AG04450 (cell line): ENCODE results near the gene FRS3. TPM values are rescaled to one million over a fixed set of nuclear protein-coding genes. Genes with fewer than 3 reads are reported as not detected.

Source experiments
- CTCF ChIA-PET: fragments of 300-600, 350-600 bp; formaldehyde crosslinking; extraction: SDS; loops from one replicate; lab custom pipeline; 2022; ENCODE audit warnings: antibody characterized with exemption, inconsistent platforms; lab: Charles Lee
- POLR2A ChIA-PET: fragments of 350-600 bp; formaldehyde crosslinking; extraction: SDS; loops from one replicate; lab custom pipeline; 2021; ENCODE audit warnings: antibody characterized with exemption, inconsistent platforms; lab: Yijun Ruan, JAX
- DNase-seq: peaks from one replicate; pipeline ENCODE4 v3.0.0-alpha.2; 2011; ENCODE audit warnings: low read depth, low spot score
- H3K27ac ChIP-seq: one replicate; pipeline ENCODE4 v1.5.1; 2012; ENCODE audit warnings: low read depth, low read length, control low read depth
- H3K27me3 ChIP-seq: one replicate; pipeline ENCODE4 v1.6.0; 2012; ENCODE audit warnings: low read length; ENCODE audit not compliant: control insufficient read depth, insufficient read depth
- H3K4me3 ChIP-seq: 2 replicates; pipeline ENCODE4 v1.5.1; 2011; ENCODE audit warnings: mild to moderate bottlenecking, low read depth, low read length, control low read depth
- H3K9me3 ChIP-seq: 2 replicates; pipeline ENCODE4 v1.5.1; 2012; ENCODE audit warnings: low read length; ENCODE audit not compliant: control insufficient read depth, insufficient read depth
- CTCF ChIP-seq: IDR thresholded peaks from 2 replicates; pipeline ENCODE4 v1.5.1; 2011; ENCODE audit warnings: low read depth, low read length, control low read depth, inconsistent platforms
- polyA plus RNA-seq: library from polyadenylated mRNA; depleted of rRNA; stranded (reverse); fragments of >200 nt; gene quantifications from 2 replicates; pipeline ENCODE4 v1.2.3, GENCODE V29; 2011; rRNA removed
- small RNA-seq: library from RNA; depleted of rRNA; stranded (forward); fragments of <200 nt; gene quantifications from one replicate; pipeline ENCODE3, GENCODE V24; 2012; ENCODE audit warnings: low read depth; ENCODE audit not compliant: insufficient read length

The FRS3 gene
- polyA plus RNA-seq, 1 experiment, result 2.2 TPM

GRCh38 chr6:41721414-41721813, 58.3 kb downstream of the FRS3 start:
- no peak overlapping the region for H3K27ac ChIP-seq
- no peaks in the 10 kb centered on the region for H3K27me3 ChIP-seq
- POLR2A ChIA-PET, result interaction anchor here (3.0 kb wide), 1 partner anchor 13 kb away, joined by 13 read pairs; no protein-coding TSS in a partner anchor
- CTCF ChIA-PET, result interaction anchor here (0.6 to 1.9 kb wide), 3 partner anchors 15 to 1943 kb away, joined by 3 to 13 read pairs (median 3); no protein-coding TSS in a partner anchor
- TF ChIP-seq CTCF, result no peak
- DNase-seq, result no peak
- no peaks in the 10 kb centered on the region; the same call in 1 of the 2 replicates for H3K9me3 ChIP-seq
- no peak overlapping the region for H3K4me3 ChIP-seq

GRCh38 chr6:41720783-41721182, 58.9 kb downstream of the FRS3 start:
- CTCF ChIA-PET, result interaction anchor here (0.9 to 1.6 kb wide), 2 partner anchors 15 kb away, joined by 3 to 7 read pairs; no protein-coding TSS in a partner anchor
- TF ChIP-seq CTCF, result no peak
- no peaks in the 10 kb centered on the region for H3K27me3 ChIP-seq
- POLR2A ChIA-PET, result no interaction called here
- H3K4me3 ChIP-seq, result no peak overlapping the region
- DNase-seq, result no peak
- H3K9me3 ChIP-seq, result no peaks in the 10 kb centered on the region; the same call in 1 of the 2 replicates
- no peak overlapping the region for H3K27ac ChIP-seq

- Histone ChIP-seq H3K27me3 (no peaks in the 10 kb centered on the region), H3K9me3 (no peaks in the 10 kb centered on the region), H3K27ac (no peak overlapping the region), H3K4me3 (no peak overlapping the region)
- DNase-seq, result no peak
- POLR2A ChIA-PET, result no interaction called here
- no peak for TF ChIP-seq CTCF
- CTCF ChIA-PET, result interaction anchor here (0.9 to 1.6 kb wide), 3 partner anchors 14 to 352 kb away, joined by 3 to 7 read pairs (median 3); no protein-coding TSS in a partner anchor
These were observed 59.5 kb downstream of the FRS3 start for GRCh38 chr6:41720262-41720620.

Small RNA genes lying within 50 kb of the gene (small RNA-seq; reads per million reads assigned to genes)
- gene AL365205.2 (not detected), gene AL365205.3 (not detected)

Other genes starting within 250 kb of the FRS3 start
- 1.9 and 3.1 TPM in 2 replicates for gene FOXP4, start 233.5 kb downstream of the FRS3 start, polyA plus RNA-seq
- gene MDFI, start 141.4 kb downstream of the FRS3 start, polyA plus RNA-seq, result 0.19 and 0.35 TPM in 2 replicates
- 3.9 and 4.3 TPM in 2 replicates for gene TFEB, start 44.3 kb downstream of the FRS3 start, polyA plus RNA-seq
- not detected in 2 replicates for gene PGC, start 32.5 kb downstream of the FRS3 start, polyA plus RNA-seq
- 0.12 TPM in 1 of 2 replicates, not detected in the other for gene PRICKLE4, start 882 bp upstream of the FRS3 start, polyA plus RNA-seq
- gene TOMM6, start 7.8 kb upstream of the FRS3 start, polyA plus RNA-seq, result 165 and 192 TPM in 2 replicates
- 2.9 and 3.0 TPM in 2 replicates for gene USP49, start 115.5 kb upstream of the FRS3 start, polyA plus RNA-seq
- gene MED20, start 141.2 kb upstream of the FRS3 start, polyA plus RNA-seq, result 45.0 and 48.6 TPM in 2 replicates
- 18.1 and 25.1 TPM in 2 replicates for gene BYSL, start 141.6 kb upstream of the FRS3 start, polyA plus RNA-seq
- 25.8 and 30.9 TPM in 2 replicates for gene CCND3, start 161.9 kb upstream of the FRS3 start, polyA plus RNA-seq